Hepatocyte (in vitro differentiated cells): ENCODE results near the gene USP36. TPM values are rescaled to one million over a fixed set of nuclear protein-coding genes. Genes with fewer than 3 reads are reported as not detected.

Source experiments
- DNase-seq: peaks from one replicate; pipeline ENCODE4 v3.0.0-alpha.2; 2016; ENCODE audit warnings: low spot score
- H2AFZ ChIP-seq: fragments of 200-600 bp; sonication (generic); 2 replicates; pipeline ENCODE4 v1.6.0; 2016; ENCODE audit warnings: antibody characterized with exemption, mild to moderate bottlenecking
- H3K27ac ChIP-seq: fragments of 200-600 bp; sonication (generic); 2 replicates; pipeline ENCODE4 v1.5.1; 2016; ENCODE audit warnings: mild to moderate bottlenecking
- H3K27me3 ChIP-seq: fragments of 200-600 bp; sonication (generic); 2 replicates; pipeline ENCODE4 v1.6.1; 2016
- H3K36me3 ChIP-seq: fragments of 200-600 bp; sonication (generic); replicated peaks from 2 replicates; pipeline ENCODE4 v1.5.1; 2016; ENCODE audit warnings: low read depth; ENCODE audit not compliant: insufficient read depth
- H3K4me1 ChIP-seq: fragments of 200-600 bp; sonication (generic); 2 replicates; pipeline ENCODE4 v1.5.1; 2016; ENCODE audit warnings: mild to moderate bottlenecking, moderate library complexity; ENCODE audit not compliant: insufficient read depth
- H3K4me2 ChIP-seq: fragments of 200-600 bp; sonication (generic); 2 replicates; pipeline ENCODE4 v1.6.0; 2016
- H3K4me3 ChIP-seq: fragments of 200-600 bp; sonication (generic); 2 replicates; pipeline ENCODE4 v1.5.1; 2016; ENCODE audit warnings: mild to moderate bottlenecking
- H3K79me2 ChIP-seq: fragments of 200-600 bp; sonication (generic); 2 replicates; pipeline ENCODE4 v1.6.0; 2017; ENCODE audit warnings: mild to moderate bottlenecking
- H3K9me2 ChIP-seq: fragments of 200-600 bp; sonication (generic); replicated peaks from 2 replicates; pipeline ENCODE4 v1.6.0; 2017; ENCODE audit warnings: mild to moderate bottlenecking; ENCODE audit not compliant: insufficient read depth
- H3K9me3 ChIP-seq: fragments of 200-600 bp; sonication (generic); 2 replicates; pipeline ENCODE4 v1.5.1; 2016; ENCODE audit warnings: low read depth, mild to moderate bottlenecking
- H4K20me1 ChIP-seq: fragments of 200-600 bp; sonication (generic); 2 replicates; pipeline ENCODE4 v1.6.0; 2016; ENCODE audit warnings: mild to moderate bottlenecking; ENCODE audit not compliant: insufficient read depth, poor library complexity, severe bottlenecking
- EZH2 ChIP-seq: fragments of 200-600 bp; sonication (generic); IDR thresholded peaks from 2 replicates; pipeline ENCODE4 v1.6.1; 2016; ENCODE audit warnings: antibody characterized with exemption, mild to moderate bottlenecking, borderline replicate concordance
- EZH2phosphoT487 ChIP-seq: fragments of 200-600 bp; sonication (generic); IDR thresholded peaks from one replicate; pipeline ENCODE4 v1.6.1; 2018; ENCODE audit warnings: antibody characterized with exemption, mild to moderate bottlenecking, low read depth, moderate library complexity; ENCODE audit not compliant: unreplicated experiment, severe bottlenecking
- WGBS: methylation state at CpG from one replicate; pipeline ENCODE4 v1.1.6; 2016; ENCODE audit warnings: low lambda C conversion rate; ENCODE audit errors: missing lambda C conversion rate; 5-methylcytosine and 5-hydroxymethylcytosine counted together
- polyA plus RNA-seq: library from polyadenylated mRNA; unstranded; fragments of >200 nt; fragmentation: Nextera tagmentation; extraction: Ambion mirVana; gene quantifications from 2 replicates; pipeline ENCODE4 v1.2.1, GENCODE V29; 2016
- total RNA-seq: library from RNA; depleted of rRNA; stranded (reverse); fragments of >200 nt; gene quantifications from 2 replicates; pipeline ENCODE4 v1.2.3, GENCODE V29; 2014
- TF ChIP-seq, protein P1 (sequence below): fragments of 200-600 bp; sonication (generic); IDR thresholded peaks from 2 replicates; pipeline ENCODE4 v1.5.1; 2016; ENCODE audit warnings: antibody characterized with exemption, mild to moderate bottlenecking; ENCODE audit not compliant: poor library complexity

Gene USP36
- total and polyA plus RNA-seq, 2 experiments from 2014 or later: 17.7 to 26.2 TPM

GRCh38 chr17:78794399-78794798 is 46.2 kb downstream of the USP36 start:
- Histone ChIP-seq H3K9me3 (no peaks in the 10 kb centered on the region), H3K79me2 (no peaks in the 10 kb centered on the region), H3K36me3 (no peaks in the 10 kb centered on the region), H3K27ac (no peak overlapping the region), H4K20me1 (no peaks in the 10 kb centered on the region), H3K4me2 (no peak overlapping the region), H3K4me1 (peaks cover 29% of the 10 kb centered on the region), H3K27me3 (no peaks in the 10 kb centered on the region), H3K4me3 (no peak overlapping the region), H2AFZ (no peak overlapping the region), H3K9me2 (no peaks in the 10 kb centered on the region)
- TF ChIP-seq EZH2phosphoT487 (no peak), EZH2 (no peak)
- TF ChIP-seq, protein P1, sequence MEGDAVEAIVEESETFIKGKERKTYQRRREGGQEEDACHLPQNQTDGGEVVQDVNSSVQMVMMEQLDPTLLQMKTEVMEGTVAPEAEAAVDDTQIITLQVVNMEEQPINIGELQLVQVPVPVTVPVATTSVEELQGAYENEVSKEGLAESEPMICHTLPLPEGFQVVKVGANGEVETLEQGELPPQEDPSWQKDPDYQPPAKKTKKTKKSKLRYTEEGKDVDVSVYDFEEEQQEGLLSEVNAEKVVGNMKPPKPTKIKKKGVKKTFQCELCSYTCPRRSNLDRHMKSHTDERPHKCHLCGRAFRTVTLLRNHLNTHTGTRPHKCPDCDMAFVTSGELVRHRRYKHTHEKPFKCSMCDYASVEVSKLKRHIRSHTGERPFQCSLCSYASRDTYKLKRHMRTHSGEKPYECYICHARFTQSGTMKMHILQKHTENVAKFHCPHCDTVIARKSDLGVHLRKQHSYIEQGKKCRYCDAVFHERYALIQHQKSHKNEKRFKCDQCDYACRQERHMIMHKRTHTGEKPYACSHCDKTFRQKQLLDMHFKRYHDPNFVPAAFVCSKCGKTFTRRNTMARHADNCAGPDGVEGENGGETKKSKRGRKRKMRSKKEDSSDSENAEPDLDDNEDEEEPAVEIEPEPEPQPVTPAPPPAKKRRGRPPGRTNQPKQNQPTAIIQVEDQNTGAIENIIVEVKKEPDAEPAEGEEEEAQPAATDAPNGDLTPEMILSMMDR: no peak
- 94% methylated on average over 16 of the region's 16 CpGs for WGBS
- DNase-seq: no peak

DNA sequence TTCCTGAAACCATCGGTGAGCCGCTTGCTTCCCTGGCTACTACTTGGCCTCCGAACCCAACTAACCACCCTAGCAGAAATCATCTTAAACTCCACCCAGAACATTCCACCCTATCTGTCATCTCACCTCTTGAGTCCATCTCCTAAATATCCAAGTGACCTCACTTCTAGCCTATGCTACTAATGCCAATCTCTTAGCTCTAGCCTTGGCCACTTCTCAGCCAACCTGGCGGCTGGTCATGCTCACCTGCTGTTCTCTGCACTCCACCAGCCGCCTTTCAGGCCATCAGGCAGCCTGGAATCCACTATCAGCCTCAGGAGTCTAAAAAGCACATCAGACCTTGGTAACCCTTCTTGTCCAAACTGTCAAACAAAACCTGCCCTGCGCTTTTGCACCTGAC is 46.6 kb downstream of the USP36 start:
- no peak overlapping the region for H2AFZ ChIP-seq
- no peaks in the 10 kb centered on the region for H4K20me1 ChIP-seq
- H3K79me2 ChIP-seq: no peaks in the 10 kb centered on the region
- H3K9me3 ChIP-seq: no peaks in the 10 kb centered on the region
- H3K9me2 ChIP-seq: no peaks in the 10 kb centered on the region
- peaks cover 33% of the 10 kb centered on the region for H3K4me1 ChIP-seq
- H3K27me3 ChIP-seq: no peaks in the 10 kb centered on the region
- H3K36me3 ChIP-seq: no peaks in the 10 kb centered on the region
- H3K4me2 ChIP-seq: no peak overlapping the region
- no peak overlapping the region for H3K27ac ChIP-seq
- WGBS: 98% methylated on average over 6 of the region's 6 CpGs
- no peak for DNase-seq
- H3K4me3 ChIP-seq: no peak overlapping the region
- TF ChIP-seq, protein P1: no peak

DNA sequence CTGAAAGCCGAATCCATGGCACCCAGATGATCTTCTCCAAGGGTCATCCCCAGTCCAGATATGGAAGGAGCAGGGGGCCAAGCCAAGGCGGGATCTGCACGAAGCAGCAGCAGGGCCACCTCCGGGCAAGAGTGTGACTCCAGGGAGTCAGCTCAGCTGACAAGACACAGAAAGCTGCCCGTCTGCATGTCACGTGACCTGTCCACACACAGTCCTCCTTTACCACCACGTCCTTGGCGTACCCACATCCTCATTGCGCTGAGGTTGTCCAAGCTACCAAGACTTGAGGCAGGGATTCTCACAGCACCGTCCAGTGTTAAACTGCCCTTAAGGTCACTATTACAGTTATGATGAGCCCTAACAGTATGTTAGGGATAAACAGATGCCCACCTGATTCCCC is 47.2 kb downstream of the USP36 start:
- no peaks in the 10 kb centered on the region for H4K20me1 ChIP-seq
- WGBS: 96% methylated on average over 10 of the region's 10 CpGs
- TF ChIP-seq EZH2 (no peak), EZH2phosphoT487 (no peak)
- TF ChIP-seq, protein P1: no peak
- H3K4me2 ChIP-seq: no peak overlapping the region
- H3K4me3 ChIP-seq: no peak overlapping the region
- H3K4me1 ChIP-seq: peaks cover 33% of the 10 kb centered on the region
- no peak for DNase-seq
- H3K79me2 ChIP-seq: no peaks in the 10 kb centered on the region
- no peaks in the 10 kb centered on the region for H3K9me3 ChIP-seq
- H3K27me3 ChIP-seq: no peaks in the 10 kb centered on the region
- no peaks in the 10 kb centered on the region for H3K9me2 ChIP-seq
- H2AFZ ChIP-seq: no peak overlapping the region
- H3K36me3 ChIP-seq: no peaks in the 10 kb centered on the region
- no peak overlapping the region for H3K27ac ChIP-seq
